HepG2 (cell line): ENCODE data around the gene TNPO3.

Experiments used
- EZH2 ChIP-seq: conservative IDR thresholded peaks from 2 replicates; pipeline ENCODE4 v1.6.1; 2012; ENCODE audit warnings: mild to moderate bottlenecking, low read depth, low read length, moderate library complexity
- FOXK2 ChIP-seq: fragments of 450-650 bp; IDR thresholded peaks from 2 replicates; pipeline ENCODE4 v1.6.1; 2016
- KDM1A ChIP-seq: IDR thresholded peaks from 2 replicates; pipeline ENCODE4 v1.6.1; 2016; ENCODE audit warnings: missing compliant biosample characterization
- NFYB ChIP-seq: sonication (generic); formaldehyde crosslinking; IDR thresholded peaks from 2 replicates; pipeline ENCODE4 v1.4.0; 2020; ENCODE audit warnings: missing genetic modification reagents
- TBP ChIP-seq: sonication (generic); formaldehyde crosslinking; IDR thresholded peaks from 2 replicates; pipeline ENCODE4 v1.5.0; 2020; ENCODE audit warnings: missing genetic modification reagents
- ZNF839 ChIP-seq: sonication (generic); formaldehyde crosslinking; IDR thresholded peaks from 2 replicates; pipeline ENCODE4 v1.4.0; 2020; ENCODE audit warnings: missing genetic modification reagents, mild to moderate bottlenecking, borderline replicate concordance
- TF ChIP-seq, protein P1 (sequence below): sonication (generic); formaldehyde crosslinking; IDR thresholded peaks from 2 replicates; pipeline ENCODE4 v1.5.0; 2020; ENCODE audit warnings: mild to moderate bottlenecking, missing genetic modification reagents, moderate library complexity

GRCh38 chr7:129073738-129074137 is 18.8 kb upstream of the TNPO3 start:
- no peak for TF ChIP-seq EZH2
- no peak for TF ChIP-seq ZNF839 (CRISPR knock-in tag)
- TF ChIP-seq, protein P1, sequence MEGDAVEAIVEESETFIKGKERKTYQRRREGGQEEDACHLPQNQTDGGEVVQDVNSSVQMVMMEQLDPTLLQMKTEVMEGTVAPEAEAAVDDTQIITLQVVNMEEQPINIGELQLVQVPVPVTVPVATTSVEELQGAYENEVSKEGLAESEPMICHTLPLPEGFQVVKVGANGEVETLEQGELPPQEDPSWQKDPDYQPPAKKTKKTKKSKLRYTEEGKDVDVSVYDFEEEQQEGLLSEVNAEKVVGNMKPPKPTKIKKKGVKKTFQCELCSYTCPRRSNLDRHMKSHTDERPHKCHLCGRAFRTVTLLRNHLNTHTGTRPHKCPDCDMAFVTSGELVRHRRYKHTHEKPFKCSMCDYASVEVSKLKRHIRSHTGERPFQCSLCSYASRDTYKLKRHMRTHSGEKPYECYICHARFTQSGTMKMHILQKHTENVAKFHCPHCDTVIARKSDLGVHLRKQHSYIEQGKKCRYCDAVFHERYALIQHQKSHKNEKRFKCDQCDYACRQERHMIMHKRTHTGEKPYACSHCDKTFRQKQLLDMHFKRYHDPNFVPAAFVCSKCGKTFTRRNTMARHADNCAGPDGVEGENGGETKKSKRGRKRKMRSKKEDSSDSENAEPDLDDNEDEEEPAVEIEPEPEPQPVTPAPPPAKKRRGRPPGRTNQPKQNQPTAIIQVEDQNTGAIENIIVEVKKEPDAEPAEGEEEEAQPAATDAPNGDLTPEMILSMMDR (CRISPR knock-in tag): no peak
- TF ChIP-seq FOXK2: no peak
- no peak for TF ChIP-seq TBP (CRISPR knock-in tag)
- no peak for TF ChIP-seq KDM1A (CRISPR knock-in tag)
- TF ChIP-seq NFYB: no peak
